HG03196 (cell line): Measurements from ENCODE around the gene CMTM4.
"Not testable (repeated sequence)": the region's sequence is repeated elsewhere in the genome, so short reads cannot be mapped to it uniquely, and the experiment has no call there.

ENCODE experiments used
- ATAC-seq: cut with Tn5 transposase; IDR thresholded peaks from one replicate; pipeline ENCODE4 v1.9.1; 2021; ENCODE audit not compliant: unreplicated experiment

Gene CMTM4

DNA sequence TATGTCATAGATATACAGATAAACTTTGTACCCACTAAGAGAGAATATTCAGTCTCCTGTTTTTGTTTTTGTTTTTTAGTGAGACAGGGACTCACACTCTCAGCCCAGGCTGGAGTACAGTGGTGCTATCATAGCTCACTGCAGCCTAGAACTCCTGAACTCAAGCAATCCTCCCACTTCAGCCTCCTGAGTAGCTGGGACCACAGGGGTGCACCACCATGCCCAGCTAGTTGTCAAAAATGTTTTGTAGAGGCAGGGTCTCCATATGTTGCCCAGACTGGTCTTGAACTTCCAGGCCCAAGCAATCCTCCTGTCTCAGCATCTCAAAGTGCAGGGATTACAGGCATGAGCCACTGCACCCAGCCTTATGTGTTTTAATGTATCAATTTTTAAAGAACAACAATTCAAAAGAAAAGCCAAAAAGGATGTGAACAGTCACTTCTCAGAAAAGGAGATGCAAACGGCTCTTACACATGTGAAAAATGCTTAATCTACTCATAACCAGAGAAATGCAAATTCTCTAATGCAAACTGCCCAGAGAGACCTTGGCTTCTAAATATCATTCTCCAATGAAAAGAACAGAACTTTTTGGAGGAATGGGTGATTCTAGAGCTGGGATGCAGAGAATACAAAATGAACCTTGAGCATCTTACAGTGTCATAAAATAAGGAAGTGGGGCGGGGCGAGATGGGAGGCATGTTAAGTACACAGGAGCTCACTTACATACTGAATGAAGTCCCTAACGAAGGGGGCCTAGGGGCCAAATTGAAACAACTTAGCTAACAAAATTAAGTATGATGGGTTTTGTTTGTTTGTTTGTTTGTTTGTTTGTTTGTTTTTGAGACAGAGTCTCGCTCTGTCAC is 99.3 kb downstream of the CMTM4 start:
- ATAC-seq, result no peak

DNA sequence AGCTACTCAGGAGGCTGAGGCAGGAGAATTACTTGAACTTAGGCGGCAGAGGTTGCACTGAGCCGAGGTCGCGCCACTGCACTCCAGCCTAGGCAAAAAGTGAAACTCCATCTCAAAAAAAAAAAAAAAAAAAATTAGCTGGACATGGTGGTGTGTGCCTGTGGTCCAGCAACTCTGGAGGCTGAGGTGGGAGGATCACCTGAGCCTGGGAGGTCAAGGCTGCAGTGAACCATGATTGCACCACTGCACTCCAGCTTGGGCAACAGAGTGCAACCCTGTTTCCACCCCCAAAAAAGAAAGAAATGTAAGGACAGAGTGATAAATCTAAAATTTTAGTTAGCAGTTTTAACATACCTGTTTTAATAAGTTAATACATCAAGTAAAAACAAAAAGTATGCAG is 100.0 kb downstream of the CMTM4 start:
- not testable (repeated sequence) for ATAC-seq

DNA sequence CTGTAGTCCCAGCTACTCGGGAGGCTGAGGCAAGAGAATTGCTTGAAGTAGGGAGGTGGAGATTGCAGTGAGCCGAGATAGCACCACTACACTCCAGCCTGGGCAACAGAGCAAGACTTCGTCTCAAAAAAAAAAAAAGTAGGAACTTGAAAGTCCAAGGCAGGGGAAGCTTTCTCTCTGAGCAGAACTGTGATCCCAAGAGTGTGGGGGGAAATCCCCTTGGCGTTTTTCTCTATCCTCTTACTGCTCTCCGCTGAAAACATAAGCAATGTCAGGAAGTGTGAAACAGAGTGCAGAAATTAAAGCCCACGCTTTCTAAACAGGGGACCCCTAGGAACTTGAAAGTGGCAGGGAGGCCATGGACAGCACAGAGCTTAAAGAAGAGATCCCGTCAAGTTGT is 101.8 kb downstream of the CMTM4 start:
- no peak for ATAC-seq

DNA sequence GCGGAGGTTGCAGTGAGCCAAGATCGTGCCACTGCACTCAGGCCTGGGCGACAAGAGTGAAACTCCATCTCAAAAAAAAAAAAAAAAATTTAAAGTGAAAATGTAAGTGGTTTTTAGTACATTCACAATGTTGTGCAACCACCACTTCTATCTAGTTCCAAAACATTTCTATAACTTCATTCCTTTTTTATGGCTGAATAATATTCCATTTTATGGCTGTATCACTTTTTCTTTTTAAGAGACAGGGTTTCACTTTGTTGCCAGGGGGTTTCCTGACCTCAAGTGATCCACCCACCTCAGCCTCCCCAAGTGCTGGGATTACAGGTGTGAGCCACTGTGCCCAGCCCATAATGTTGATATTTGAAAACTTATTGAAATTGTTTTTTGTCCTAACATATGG is 103.7 kb downstream of the CMTM4 start:
- no peak for ATAC-seq

DNA sequence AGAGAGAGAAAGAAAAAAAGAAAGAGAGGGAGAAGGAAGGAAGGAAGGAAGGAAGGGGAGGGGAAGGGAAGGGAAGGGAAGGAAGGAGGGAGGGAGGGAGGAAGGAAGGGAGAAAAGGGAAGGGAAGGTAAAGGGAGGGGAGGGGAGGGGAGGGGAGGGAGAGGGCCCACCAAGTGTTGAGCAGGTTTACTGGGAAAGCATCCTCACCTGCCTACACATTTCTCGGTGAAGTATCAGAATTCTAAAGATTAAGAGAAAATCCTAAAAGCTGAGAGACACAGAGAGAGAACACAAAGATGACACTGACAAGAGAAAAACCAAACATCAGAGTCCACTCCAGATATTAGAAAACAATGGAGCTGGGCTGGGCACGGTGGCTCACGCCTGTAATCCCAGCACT is 104.3 kb downstream of the CMTM4 start:
- ATAC-seq, result no peak

DNA sequence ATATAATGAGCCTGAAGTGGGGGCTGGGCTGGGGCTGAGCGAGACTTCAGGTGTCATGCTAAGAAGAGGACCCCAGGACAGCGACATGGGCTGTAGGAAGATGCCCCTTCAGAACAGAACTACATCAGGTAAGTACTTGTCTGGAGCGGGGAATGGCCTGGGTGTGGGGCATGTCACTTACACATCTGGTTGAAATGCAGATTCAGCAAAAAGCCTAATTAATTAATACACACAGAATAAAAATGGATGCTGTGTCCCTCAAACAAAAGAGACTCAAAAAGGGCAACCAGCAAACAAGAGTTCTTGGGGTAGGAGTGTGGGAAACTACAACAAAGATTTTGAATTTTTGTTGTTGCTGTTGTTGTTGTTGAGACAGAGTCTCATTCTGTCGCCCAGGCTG is 105.5 kb downstream of the CMTM4 start:
- ATAC-seq, result no peak

DNA sequence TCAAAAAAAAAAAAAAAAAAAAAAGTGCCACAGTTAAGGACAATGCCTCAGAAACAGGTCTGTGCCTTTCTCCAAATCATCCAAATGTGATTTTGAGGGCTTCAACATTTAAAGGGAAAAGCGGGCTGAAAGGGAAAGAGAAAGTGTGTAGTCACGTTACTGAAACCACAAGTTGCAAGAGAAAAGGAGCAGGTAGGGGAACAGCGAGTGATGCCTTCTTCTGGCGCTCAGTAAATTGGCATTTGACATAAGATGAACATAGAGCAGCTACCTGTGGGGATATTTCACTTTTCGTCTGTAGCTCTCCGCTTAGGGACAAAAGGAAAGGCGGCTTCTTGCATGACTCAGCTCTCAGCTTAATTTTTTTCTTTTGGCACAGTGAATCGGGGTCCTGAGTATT is 106.2 kb downstream of the CMTM4 start:
- ATAC-seq, result no peak

DNA sequence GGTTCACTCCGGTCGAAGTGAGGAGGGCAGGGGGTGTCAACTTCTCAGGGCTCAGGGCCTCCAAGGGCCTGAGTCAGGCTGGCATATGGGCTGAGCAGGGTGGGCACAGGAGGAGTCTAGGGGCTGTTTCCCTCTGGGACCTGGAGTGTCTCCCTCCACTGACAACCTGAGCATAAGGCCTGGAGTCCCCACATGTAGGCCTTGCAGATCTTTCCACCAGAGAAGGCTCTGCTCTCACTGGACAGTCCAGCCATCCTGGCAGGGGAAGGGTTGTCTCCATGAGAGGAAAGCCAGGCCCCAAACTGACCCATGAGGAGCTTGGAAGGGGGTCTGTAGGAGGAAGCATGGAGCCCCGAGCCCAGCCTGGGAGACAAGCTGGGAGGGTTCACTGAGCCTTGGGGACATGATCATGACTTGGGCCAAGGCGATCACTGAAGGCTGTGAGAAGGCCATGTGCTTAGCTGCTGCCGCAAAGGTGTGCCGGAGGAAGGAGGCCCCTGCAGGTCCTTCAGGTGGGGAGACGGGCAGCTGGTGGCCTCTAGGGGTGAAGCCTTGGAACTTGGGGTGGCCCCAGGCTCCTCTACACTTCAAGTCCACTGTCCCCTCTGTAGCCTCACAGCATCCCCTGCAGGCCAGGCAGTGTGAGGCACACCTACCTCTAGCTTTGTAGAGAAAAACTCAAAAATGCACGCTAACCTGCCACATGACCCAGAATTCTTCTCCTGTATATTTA is 107.4 kb downstream of the CMTM4 start:
- peak; percentile 68 for ATAC-seq

DNA sequence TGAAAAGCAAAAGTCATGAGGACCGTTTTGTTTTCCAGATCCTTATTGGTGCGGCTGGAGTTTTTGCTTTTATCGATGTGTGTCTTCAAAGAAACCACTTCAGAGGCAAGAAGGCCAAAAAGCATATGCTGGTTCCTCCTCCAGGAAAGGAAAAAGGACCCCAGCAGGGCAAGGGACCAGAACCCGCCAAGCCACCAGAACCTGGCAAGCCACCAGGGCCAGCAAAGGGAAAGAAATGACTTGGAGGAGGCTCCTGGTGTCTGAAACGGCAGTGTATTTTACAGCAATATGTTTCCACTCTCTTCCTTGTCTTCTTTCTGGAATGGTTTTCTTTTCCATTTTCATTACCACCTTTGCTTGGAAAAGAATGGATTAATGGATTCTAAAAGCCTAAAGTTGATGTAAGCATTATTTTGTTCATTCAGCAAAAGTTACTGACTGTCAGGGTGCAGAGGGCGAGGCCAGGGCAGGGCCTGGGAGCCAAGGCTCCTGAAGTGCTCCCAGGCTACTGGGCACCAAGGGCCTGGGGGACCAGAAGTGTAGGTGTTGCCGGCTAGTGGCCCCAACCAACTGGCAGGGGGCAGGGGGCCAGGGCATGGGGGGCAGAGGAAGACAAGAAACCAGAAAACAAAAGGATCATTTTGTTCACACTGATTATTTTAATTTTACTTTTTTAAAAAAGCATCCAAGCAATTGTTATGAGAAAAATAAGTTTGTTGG is 108.5 kb downstream of the CMTM4 start:
- no peak for ATAC-seq

DNA sequence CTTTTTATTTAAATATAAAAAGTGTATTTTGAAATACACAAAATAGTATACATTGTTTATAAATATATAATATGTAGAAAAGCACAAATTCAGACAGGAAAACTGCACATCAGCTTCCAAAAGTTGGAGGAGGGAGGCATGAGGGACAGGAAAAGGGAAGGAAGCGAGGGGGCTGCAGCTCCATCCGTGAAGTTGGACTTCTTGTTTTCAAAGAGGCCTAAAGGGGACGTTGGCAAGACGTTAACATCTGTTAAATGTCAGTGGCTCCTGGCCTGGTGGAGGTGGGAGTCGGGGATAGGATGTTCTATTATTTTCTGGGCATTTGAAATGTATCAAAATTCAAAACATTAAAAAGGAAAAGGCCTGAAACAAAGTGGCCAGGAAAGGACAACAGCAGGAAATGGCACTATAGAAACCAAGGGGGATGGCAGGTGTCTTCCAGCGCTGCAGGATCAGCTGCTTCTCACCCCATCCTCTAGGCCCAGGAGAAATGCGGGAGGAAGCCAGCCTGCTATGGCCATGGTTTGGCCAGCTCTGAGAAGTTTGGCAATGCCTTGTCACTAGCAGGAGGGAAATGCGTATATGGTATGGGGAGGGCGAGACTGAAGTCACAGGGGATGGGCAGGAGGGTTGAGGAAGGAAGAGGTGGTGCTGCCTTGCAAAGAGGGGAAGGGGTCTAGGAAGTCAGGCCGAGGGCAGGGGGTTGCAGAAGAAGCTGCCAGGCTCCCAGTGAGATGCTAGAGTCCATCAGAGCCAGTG is 110.9 kb downstream of the CMTM4 start:
- no peak for ATAC-seq

DNA sequence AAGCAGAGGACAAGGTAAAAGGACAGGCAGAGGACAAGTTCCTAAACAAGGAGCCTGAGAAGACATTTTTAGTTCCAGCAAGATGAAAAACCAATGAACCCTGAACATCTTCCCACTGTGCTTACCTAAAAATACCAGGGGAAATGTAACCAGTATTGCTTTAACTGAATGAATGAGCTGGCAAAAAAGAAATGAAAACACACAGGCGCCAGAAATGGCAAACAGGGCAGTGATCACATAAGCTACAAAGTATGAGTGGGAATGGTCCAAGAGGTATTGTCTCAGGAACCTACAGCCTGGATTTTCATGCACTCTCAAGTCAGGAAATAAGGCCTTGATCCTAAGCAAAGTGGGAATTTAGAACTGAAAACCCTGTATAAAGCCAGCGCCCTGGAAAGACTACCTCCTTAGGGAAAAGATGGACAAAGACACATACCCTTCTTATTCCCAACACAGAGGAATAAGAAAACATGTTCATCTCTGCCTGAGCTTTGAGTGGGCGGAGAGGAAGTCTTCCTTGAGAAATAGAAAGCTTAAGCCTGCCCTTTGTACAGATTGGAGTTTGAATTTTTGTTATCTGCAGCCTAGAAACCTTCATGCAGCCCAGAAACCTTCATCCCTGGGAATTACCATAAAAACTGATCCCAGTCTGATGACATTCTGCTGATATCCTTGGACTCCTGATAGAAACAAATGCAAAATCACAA is 115.1 kb downstream of the CMTM4 start:
- no peak for ATAC-seq

DNA sequence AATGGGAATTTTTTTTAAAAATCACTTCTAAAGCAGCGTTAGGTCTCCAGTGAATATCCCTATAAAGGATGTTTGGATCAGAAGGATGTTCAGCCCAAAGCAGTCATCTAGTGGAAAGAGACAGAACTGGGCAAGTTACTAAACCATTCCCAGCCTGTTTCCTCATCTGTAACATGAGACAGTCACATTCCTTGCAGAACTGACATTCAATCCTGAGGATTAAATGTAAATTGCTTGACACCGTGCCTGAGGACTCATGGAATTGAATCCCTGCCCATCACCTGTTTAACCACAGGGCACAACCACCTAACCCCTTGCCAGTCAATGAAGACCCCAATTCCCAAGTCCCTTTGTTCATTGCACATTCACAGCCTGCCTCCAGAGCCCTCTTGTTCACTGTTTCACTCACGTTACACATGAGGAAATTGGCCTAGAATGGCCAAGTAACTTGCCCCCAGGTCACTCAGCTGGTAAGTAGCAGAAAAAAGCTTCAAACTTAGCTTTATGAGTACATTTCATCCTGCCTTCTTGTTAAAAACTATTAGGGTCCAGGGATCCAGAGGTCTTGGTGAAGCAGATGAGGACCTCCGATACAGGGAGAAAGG is 115.8 kb downstream of the CMTM4 start:
- ATAC-seq, result no peak

DNA sequence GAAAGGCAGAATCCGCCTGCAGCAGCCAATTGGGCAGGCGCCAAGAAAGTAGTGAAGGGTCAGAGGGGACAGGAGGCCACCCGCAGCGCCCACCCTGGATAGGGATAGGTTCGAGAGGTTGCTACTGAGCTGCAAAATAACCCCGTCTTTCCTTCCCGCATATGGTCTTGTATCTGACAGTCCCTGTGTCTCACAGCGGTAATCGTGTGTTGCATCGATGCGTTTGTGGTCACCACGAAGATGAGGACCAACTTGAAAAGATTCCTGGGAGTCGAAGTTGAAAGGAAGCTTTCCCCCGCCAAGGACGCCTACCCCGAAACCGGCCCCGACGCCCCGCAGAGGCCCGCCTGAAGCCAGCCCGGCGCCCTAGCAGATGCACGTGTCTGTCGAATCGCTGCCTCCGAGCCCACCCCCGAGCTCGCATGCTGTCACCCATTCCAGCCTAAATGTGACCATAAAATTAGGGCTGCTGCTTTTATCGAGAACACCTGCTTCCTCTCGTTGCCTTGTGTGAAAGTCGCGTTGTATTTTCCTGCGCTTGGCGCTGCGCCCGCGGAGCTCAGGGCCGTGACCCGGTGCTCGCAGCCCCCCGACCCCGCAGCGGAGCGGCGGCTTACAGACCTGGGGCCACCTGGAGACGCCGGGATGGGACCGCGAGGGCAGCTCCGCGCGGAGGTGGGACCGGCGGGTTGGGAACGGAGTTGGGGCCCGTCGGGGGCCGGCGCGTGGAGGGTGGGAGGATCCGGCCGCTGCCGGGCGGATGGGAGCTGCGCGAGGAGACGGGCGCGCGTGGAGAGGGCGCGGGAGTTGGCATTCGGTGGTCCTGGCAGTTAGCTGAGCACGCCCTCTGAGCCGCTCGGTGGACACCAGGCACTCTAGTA is 117.7 kb downstream of the CMTM4 start, which contains the start of gene CMTM2:
TSS of gene CMTM2 (plus strand) at position 813 of the 881 bp plus-strand sequence. CDS start 145 bp downstream, outside the sequence.
- no peak for ATAC-seq

DNA sequence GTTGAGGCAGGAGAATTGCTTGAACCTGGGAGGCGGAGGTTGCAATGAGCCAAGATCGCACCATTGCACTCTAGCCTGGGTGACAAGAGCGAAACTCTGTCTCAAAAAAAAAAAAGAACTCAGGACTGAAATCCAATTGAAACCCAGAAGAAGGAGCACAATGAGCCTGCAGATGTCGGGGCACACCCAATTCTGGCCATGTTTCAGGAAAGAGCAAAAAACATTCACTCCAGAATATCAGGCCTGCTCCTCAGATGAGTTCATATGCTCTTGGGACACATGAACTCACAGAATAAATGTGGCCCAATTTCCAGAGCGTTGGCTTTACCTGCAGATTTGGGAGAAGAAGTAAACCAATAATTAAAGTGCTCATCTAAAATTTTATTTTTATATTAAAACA is 120.2 kb downstream of the CMTM4 start:
- ATAC-seq, result no peak

DNA sequence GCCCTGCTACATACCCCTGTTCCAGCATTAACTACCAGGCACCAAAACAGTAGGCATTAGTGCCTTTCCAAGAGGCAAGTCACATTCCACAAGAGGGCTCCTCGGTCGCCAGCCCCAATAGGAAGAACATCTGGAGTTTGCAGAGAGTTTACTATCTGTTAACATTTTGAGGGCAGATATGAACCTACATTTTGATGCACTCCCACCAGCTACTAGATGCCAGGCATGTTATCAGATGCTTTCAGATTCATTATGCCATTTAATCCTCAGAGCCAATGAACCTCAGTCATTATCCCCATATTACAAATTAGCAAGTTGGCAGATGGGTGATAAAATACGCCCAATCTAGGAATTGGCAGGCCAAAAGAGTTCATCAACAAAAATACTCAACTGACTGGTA is 121.5 kb downstream of the CMTM4 start:
- ATAC-seq, result no peak

DNA sequence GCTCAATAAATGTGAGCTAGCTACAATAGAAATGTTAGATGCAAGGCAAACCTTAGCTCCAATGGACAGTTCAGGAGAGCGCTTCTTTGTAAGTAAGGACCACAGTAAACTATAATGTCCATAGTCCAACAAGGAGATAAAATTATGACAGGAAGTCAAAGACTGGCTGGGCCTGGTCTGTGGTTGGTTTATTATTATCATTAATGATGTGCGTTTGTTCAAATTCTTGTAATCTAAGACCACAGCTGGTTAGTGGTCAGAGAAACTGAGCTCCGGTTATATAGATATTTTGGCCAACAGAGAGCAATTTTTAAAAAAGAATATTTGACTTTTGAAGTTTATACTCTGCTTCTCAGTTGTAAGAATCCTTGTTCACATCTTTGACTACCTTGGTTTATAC is 122.0 kb downstream of the CMTM4 start:
- ATAC-seq, result no peak

DNA sequence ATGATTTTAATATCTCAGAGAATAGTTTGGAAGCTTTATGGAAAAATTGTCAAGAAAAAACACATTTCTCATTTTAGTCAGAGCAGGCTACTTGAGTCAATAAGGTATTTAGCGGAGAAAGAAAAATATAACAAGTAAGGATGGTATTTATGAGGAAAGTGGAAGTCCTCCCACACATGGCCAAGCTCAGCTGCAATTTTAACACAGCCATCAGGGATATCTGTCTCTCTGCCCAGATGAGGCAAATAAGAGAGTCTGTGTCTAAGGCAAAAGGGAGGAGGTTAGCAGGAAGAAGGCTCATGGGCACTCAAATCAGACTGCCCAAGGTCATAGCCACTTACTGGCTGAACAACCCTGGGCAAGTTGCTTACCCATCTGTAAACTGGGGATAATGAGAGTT is 122.5 kb downstream of the CMTM4 start:
- ATAC-seq, result no peak

DNA sequence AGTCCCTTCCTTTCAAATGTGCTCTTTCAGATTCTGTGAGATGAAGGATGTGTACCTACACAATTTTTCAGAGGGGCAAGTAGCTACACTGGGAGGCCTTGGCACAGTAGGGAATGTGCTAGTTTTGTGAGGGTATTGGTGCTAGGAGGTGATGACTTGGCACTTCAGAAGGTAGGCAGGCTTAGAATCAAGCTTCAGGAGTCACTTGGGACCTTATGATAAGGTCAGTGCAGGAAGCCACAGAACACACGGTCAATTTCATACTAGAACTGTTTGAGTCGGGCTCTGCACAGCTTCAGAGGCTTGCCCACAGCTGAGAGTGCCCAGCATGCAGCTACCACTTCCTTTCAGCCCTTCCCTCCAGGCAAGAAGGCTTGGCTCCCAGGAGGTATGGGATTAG is 124.2 kb downstream of the CMTM4 start:
- ATAC-seq, result no peak

DNA sequence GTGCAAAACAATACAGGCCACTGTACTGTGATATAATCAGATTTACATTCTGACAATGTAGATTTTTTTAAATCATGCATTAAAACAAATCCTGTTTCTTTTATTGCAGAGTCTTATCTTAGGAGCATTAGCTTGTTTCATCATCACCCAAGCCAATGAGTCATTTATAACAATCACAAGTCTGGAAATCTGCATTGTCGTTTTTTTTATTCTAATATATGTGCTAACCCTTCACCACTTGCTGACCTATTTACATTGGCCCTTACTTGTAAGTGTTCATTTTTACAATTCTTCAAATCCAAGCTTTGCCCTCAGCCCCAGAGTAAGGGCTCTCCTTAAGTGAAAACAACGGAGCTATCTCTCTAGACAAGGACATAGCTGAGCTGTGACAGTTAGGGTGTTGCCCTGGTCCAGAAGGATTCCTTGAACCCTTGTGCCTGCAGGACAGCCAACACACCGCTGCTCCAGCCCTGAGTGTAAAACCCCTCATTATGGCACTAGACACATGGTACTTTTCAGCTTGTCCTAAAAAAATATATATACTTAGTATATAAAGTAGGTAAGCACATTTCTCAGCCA is 126.6 kb downstream of the CMTM4 start:
- ATAC-seq, result no peak
